Measurements from ENCODE around the gene COL5A1.

Gene COL5A1

GRCh38 chr9:134800791-134801339 lies 159.3 kb downstream of the COL5A1 start:
- TF ChIP-seq CTCF (conservative IDR thresholded peaks at IDR 0.05) (no peak), ZFX (IDR thresholded peaks at IDR 0.05) (no peak)
- no peak overlapping the region for H3K27ac ChIP-seq

- TF ChIP-seq ZFX (IDR thresholded peaks at IDR 0.05): no peak
- TF ChIP-seq CTCF (conservative IDR thresholded peaks at IDR 0.05): no peak
- H3K27ac ChIP-seq: no peak overlapping the region
Measured at GRCh38 chr9:134802216-134802795, 160.7 kb downstream of the COL5A1 start.

GRCh38 chr9:134804871-134805270 lies 163.3 kb downstream of the COL5A1 start:
- no peak overlapping the region for H3K27ac ChIP-seq
- no peak for TF ChIP-seq CTCF (conservative IDR thresholded peaks at IDR 0.05)
- TF ChIP-seq ZFX (IDR thresholded peaks at IDR 0.05): no peak

- TF ChIP-seq CTCF (conservative IDR thresholded peaks at IDR 0.05) (no peak), ZFX (IDR thresholded peaks at IDR 0.05) (no peak)
- H3K27ac ChIP-seq: no peak overlapping the region; the same call in 1 of the 2 replicates
Measured at GRCh38 chr9:134807716-134808446, 166.3 kb downstream of the COL5A1 start.

GRCh38 chr9:134808447-134808792 lies 166.8 kb downstream of the COL5A1 start:
- TF ChIP-seq CTCF (conservative IDR thresholded peaks at IDR 0.05) (no peak), ZFX (IDR thresholded peaks at IDR 0.05) (no peak)
- H3K27ac ChIP-seq: no peak overlapping the region

- TF ChIP-seq CTCF (conservative IDR thresholded peaks at IDR 0.05): no peak
- no peak for TF ChIP-seq ZFX (IDR thresholded peaks at IDR 0.05)
- no peak overlapping the region for H3K27ac ChIP-seq
Measured at GRCh38 chr9:134809292-134809691, 167.7 kb downstream of the COL5A1 start.

- TF ChIP-seq CTCF (conservative IDR thresholded peaks at IDR 0.05) (no peak), ZFX (IDR thresholded peaks at IDR 0.05) (no peak)
- no peak overlapping the region for H3K27ac ChIP-seq
Measured at GRCh38 chr9:134809826-134810225, 168.2 kb downstream of the COL5A1 start.

Data from C4-2B (cell line).